Adrenal gland (tissue), 5 donors: Measurements from ENCODE around the gene SLC25A26.

Source experiments
- CTCF ChIP-seq, 6 experiments: fragments of 450-650 bp in 4 of 6; fragments of 200-600 bp in 2 of 6; sonication (generic) in 1 of 6; IDR thresholded peaks; 1 replicate in 5 of 6; 2 replicates in 1 of 6; pipeline versions ENCODE4 v1.5.1 to v1.8.0; 2016 to 2021; ENCODE audit warnings: antibody characterized with exemption in 6 of 6, mild to moderate bottlenecking in 2 of 6, moderate library complexity in 1 of 6
- POLR2A ChIP-seq, 2 donors: fragments of 450-650 bp; IDR thresholded peaks; one replicate each; pipeline ENCODE4 v1.6.1; 2017; ENCODE audit warnings: antibody characterized with exemption in 2 of 2, mild to moderate bottlenecking in 2 of 2, moderate library complexity in 1 of 2
- donor health status: DM: no; HTN: no; CAD: no.

DNA sequence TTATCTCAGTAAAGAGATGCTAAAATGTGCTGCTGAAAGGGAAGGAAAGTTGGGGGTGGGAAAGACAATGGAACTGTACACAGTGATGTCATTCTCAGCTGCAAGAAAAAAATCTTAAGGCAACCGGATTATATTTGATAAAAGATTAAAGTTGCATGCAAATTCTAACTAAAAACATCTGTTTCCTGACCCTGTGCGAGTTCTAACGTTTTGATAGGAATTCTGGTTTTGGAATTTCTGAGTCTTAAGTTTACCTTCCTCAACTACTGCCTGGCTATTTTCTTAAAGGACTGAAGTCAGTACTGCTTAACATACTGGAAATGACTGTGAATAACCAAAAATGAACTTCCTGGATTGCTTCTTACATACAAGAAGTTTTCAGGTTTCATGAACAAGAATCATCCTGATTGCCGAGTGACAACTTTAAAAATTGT, 115.5 kb downstream of the SLC25A26 start:
- TF ChIP-seq CTCF (IDR thresholded peaks at IDR 0.05) (no peak), POLR2A (IDR thresholded peaks at IDR 0.05) (no peak)
